Parathyroid adenoma (tissue), 2 donors: Measurements from ENCODE around the gene UBB.

Experiments used
- H2AFZ ChIP-seq: fragments of 300-600 bp; sonication (generic); one replicate; pipeline ENCODE4 v1.7.0; 2017; ENCODE audit warnings: antibody characterized with exemption, mild to moderate bottlenecking
- H3K27ac ChIP-seq: fragments of 300-600 bp; sonication (generic); one replicate; pipeline ENCODE4 v1.7.0; 2017
- H3K27me3 ChIP-seq: fragments of 300-600 bp; sonication (generic); one replicate; pipeline ENCODE4 v1.7.0; 2017; ENCODE audit warnings: low read length; ENCODE audit not compliant: control insufficient read depth, insufficient read depth
- H3K36me3 ChIP-seq: fragments of 300-600 bp; sonication (generic); one replicate; pipeline ENCODE4 v1.7.0; 2017; ENCODE audit warnings: low read length; ENCODE audit not compliant: control insufficient read depth, insufficient read depth
- H3K4me1 ChIP-seq: fragments of 300-600 bp; sonication (generic); one replicate; pipeline ENCODE4 v1.7.0; 2017; ENCODE audit warnings: control low read depth
- H3K4me2 ChIP-seq: fragments of 300-600 bp; sonication (generic); one replicate; pipeline ENCODE4 v1.7.0; 2017; ENCODE audit warnings: low read length
- H3K4me3 ChIP-seq: fragments of 300-600 bp; sonication (generic); one replicate; pipeline ENCODE4 v1.7.0; 2017; ENCODE audit warnings: low read depth, low read length
- H3K79me2 ChIP-seq: fragments of 300-600 bp; sonication (generic); one replicate; pipeline ENCODE4 v1.7.0; 2017; ENCODE audit warnings: control low read depth
- H3K9ac ChIP-seq: fragments of 300-600 bp; sonication (generic); one replicate; pipeline ENCODE4 v1.7.0; 2017; ENCODE audit warnings: mild to moderate bottlenecking
- H3K9me3 ChIP-seq: fragments of 300-600 bp; sonication (generic); one replicate; pipeline ENCODE4 v1.7.0; 2017; ENCODE audit warnings: low read length; ENCODE audit not compliant: control insufficient read depth
- CTCF ChIP-seq: fragments of 300-600 bp; sonication (generic); IDR thresholded peaks from one replicate; pipeline ENCODE4 v1.7.0; 2017; ENCODE audit warnings: antibody characterized with exemption, mild to moderate bottlenecking
- donor health status: primary hyperparathyroidism.

UBB gene

GRCh38 chr17:16380640-16381495 is at the start of gene UBB:
Gene UBB (plus strand): TSS chr17:16381091. CDS start chr17:16381908, 817 bp downstream.
- Histone ChIP-seq H3K4me1 (peaks cover 10% of the 10 kb centered on the region), H3K27me3 (no peaks in the 10 kb centered on the region), H3K9me3 (no peaks in the 10 kb centered on the region), H3K9ac (peak within 1 kb of the TSS; percentile 2), H3K36me3 (no peaks in the 10 kb centered on the region), H3K27ac (peak within 1 kb of the TSS; percentile 92), H2AFZ (peak within 1 kb of the TSS; percentile 79), H3K4me2 (peak within 1 kb of the TSS; percentile 91), H3K79me2 (peaks cover 20% of the 10 kb centered on the region), H3K4me3 (peak within 1 kb of the TSS; percentile 85)
- TF ChIP-seq CTCF: peak; percentile 15

- no peak overlapping the region for H3K9ac ChIP-seq
- no peak overlapping the region for H3K4me2 ChIP-seq
- no peaks in the 10 kb centered on the region for H3K79me2 ChIP-seq
- H2AFZ ChIP-seq: no peak overlapping the region
- H3K4me1 ChIP-seq: no peaks in the 10 kb centered on the region
- no peak for TF ChIP-seq CTCF
- H3K27me3 ChIP-seq: no peaks in the 10 kb centered on the region
- no peak overlapping the region for H3K4me3 ChIP-seq
- H3K27ac ChIP-seq: no peak overlapping the region
- H3K36me3 ChIP-seq: no peaks in the 10 kb centered on the region
- no peaks in the 10 kb centered on the region for H3K9me3 ChIP-seq
These were observed 42.5 kb upstream of the UBB start for GRCh38 chr17:16338391-16338790.

- Histone ChIP-seq H3K27me3 (no peaks in the 10 kb centered on the region), H3K27ac (no peak overlapping the region), H3K9me3 (no peaks in the 10 kb centered on the region), H3K79me2 (no peaks in the 10 kb centered on the region), H3K4me3 (no peak overlapping the region), H3K4me2 (no peak overlapping the region), H2AFZ (no peak overlapping the region), H3K9ac (no peak overlapping the region), H3K36me3 (no peaks in the 10 kb centered on the region), H3K4me1 (no peaks in the 10 kb centered on the region)
- no peak for TF ChIP-seq CTCF
These were observed 41.5 kb upstream of the UBB start for GRCh38 chr17:16339402-16339801.

GRCh38 chr17:16339959-16340358 is 40.9 kb upstream of the UBB start:
- Histone ChIP-seq H3K27me3 (no peaks in the 10 kb centered on the region), H3K27ac (no peak overlapping the region), H3K4me3 (no peak overlapping the region), H3K4me1 (no peaks in the 10 kb centered on the region), H3K4me2 (no peak overlapping the region), H3K79me2 (no peaks in the 10 kb centered on the region), H3K36me3 (no peaks in the 10 kb centered on the region), H2AFZ (no peak overlapping the region), H3K9me3 (no peaks in the 10 kb centered on the region), H3K9ac (no peak overlapping the region)
- TF ChIP-seq CTCF: no peak

- Histone ChIP-seq H3K79me2 (no peaks in the 10 kb centered on the region), H3K27me3 (no peaks in the 10 kb centered on the region), H3K4me2 (no peak overlapping the region), H3K4me3 (no peak overlapping the region), H3K27ac (no peak overlapping the region), H3K9ac (no peak overlapping the region), H3K4me1 (no peaks in the 10 kb centered on the region), H3K36me3 (no peaks in the 10 kb centered on the region), H2AFZ (no peak overlapping the region), H3K9me3 (no peaks in the 10 kb centered on the region)
- no peak for TF ChIP-seq CTCF
These were observed 37.9 kb upstream of the UBB start for GRCh38 chr17:16342979-16343378.
